Activated naive CD8-positive, alpha-beta T cell treated with anti-CD3 and anti-CD28 coated beads, Interleukin-2, amount 50 U/mL, for 24 hours (primary cell): ENCODE measurements around the gene APPBP2.
"Not testable (repeated sequence)": the region's sequence is repeated elsewhere in the genome, so short reads cannot be mapped to it uniquely, and the experiment has no call there.

Experiments used
- ATAC-seq: fragments of 150-1000 bp; cut with Tn5 transposase; one replicate; pipeline ENCODE4 v1.10.0; 2021
- DNase-seq: peaks from one replicate; pipeline ENCODE4 v3.0.0; 2021
- H3K27ac Mint-ChIP-seq: one replicate; pipeline ENCODE4 v1.8.0; 2021; ENCODE audit warnings: mild to moderate bottlenecking, mixed read lengths
- H3K27me3 Mint-ChIP-seq: one replicate; pipeline ENCODE4 v1.8.0; 2021; ENCODE audit warnings: mixed read lengths
- H3K36me3 Mint-ChIP-seq: one replicate; pipeline ENCODE4 v1.8.0; 2021; ENCODE audit warnings: low read depth, mixed read lengths
- H3K4me1 Mint-ChIP-seq: one replicate; pipeline ENCODE4 v1.8.0; 2021; ENCODE audit warnings: mixed read lengths
- H3K4me3 Mint-ChIP-seq: one replicate; pipeline ENCODE4 v1.8.0; 2021; ENCODE audit warnings: mild to moderate bottlenecking, moderate library complexity, mixed read lengths
- H3K9me3 Mint-ChIP-seq: one replicate; pipeline ENCODE4 v1.8.0; 2021; ENCODE audit warnings: mixed read lengths

Gene APPBP2

DNA sequence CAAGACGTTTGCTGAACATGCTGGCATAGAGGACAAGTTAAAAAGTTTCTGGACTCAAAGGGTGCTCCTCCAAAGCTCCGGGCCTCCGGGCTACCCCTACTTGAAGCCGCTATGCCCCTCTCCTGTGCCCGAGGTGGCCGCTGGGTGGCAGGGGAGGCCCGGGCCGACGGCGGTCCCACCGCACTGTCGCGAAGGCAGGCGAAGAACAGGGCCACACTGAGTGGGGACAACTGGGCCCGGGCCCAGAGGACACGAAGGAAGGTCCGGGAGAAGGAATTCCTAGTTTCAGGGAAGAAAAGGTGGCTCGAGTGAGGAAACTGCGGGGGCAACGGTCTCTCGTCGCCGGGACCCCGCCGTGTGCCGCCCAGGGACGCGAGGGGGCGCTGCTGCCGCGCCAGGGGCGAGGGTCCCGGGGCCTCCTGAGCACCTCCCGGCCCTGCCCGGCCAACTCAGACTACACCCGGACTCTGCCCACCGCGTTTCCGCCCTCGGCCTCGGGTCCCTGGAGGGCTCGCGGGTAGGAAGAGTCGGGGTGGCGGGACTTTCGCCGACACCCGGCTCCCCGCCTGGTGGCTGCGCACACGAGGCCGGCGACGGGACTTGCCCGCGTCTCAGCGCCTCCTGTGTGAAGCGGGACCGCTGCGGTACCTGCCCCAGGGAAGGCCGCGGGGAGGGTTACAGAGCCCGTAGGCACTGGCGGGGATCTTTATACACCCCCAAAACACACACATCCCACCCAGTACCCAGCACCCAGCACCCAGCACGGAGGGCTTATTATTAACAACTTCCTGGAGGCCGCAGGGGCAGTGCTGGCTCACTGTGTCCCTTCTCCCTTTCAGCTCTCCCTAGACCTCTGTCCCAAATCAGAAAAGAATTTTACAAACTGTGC, 104.5 kb downstream of the APPBP2 start:
- ATAC-seq, result peak; percentile 98
- H3K4me3 Mint-ChIP-seq, result peak overlapping the region; percentile 73

DNA sequence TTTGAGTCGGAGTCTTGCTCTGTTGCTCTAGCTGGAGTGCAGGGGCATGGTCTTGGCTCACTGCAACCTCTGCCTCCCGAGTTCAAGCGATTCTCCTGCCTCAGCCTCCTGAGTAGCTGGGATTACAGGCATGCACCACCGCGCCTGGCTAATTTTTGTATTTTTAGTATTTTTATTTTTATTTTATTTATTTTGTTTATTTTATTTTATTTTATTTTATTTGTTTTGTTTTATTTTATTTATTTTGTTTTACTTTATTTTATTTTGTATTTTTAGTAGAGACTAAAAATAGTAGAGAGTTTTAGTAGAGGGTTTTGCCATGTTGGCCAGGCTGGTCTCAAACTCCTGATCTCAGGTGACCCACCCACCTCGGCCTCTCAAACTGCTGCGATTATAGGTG, 106.2 kb downstream of the APPBP2 start:
- H3K4me3 Mint-ChIP-seq, ATAC-seq, H3K36me3 Mint-ChIP-seq, H3K9me3 Mint-ChIP-seq, H3K27ac Mint-ChIP-seq, H3K4me1 Mint-ChIP-seq, DNase-seq, H3K27me3 Mint-ChIP-seq: not testable (repeated sequence)

More for the DNA sequence above, 104.5 kb downstream of the APPBP2 start:
- Mint-ChIP-seq H3K36me3 (no peaks in the 10 kb centered on the region), H3K27me3 (no peaks in the 10 kb centered on the region), H3K27ac (peak overlapping the region; percentile 71), H3K4me1 (peaks cover 6% of the 10 kb centered on the region), H3K9me3 (peaks cover 4% of the 10 kb centered on the region)
- peak; percentile 80 for DNase-seq

DNA sequence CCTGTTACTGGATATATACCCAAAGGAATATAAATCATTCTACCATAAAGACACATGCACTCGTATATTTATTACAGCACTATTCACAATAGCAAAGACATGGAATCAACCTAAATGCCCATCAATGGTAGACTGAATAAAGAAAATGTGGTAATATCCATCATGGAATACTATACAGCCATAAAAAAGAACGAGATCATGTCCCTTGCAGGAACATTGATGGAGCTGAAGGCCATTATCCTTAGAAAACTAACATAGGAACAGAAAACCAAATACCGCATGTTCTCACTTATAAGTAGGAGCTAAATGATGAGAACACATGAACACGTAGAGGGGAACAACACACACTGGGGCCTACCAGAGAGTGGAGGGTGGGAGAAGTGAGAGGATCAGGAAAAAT, 107.0 kb downstream of the APPBP2 start:
- H3K27ac Mint-ChIP-seq, DNase-seq, H3K4me1 Mint-ChIP-seq, H3K4me3 Mint-ChIP-seq, H3K9me3 Mint-ChIP-seq, ATAC-seq, H3K36me3 Mint-ChIP-seq, H3K27me3 Mint-ChIP-seq: not testable (repeated sequence)

DNA sequence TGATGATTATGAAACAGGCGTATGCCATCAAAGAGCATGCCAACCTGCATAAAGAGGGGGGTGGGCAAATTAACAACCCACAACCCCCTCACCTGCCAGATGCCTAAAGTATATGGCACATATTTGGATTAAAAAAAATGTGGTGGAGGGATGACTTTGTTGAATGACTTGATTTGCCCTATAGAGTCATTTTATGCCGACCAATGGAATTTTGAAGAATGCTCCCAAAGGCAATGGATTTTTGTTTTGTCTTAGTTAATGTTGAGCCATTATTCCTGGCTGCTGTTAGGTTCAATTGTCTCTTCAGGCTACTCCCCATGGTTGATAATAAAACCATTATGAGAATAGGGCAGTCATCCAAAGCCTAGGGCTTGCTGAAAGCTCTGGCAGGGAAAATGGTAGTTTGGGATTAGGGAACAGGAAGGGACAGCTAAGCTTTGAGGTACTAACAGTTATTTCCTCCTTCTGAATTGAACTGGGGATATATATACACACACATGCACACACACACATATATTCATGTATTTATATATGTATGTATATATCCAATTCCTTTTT, 109.6 kb downstream of the APPBP2 start:
- ATAC-seq, result no peak
- no peak for DNase-seq
- Mint-ChIP-seq H3K4me3 (no peak overlapping the region), H3K36me3 (no peaks in the 10 kb centered on the region), H3K9me3 (peaks cover 4% of the 10 kb centered on the region), H3K4me1 (peaks cover 5% of the 10 kb centered on the region), H3K27ac (no peak overlapping the region), H3K27me3 (no peaks in the 10 kb centered on the region)

DNA sequence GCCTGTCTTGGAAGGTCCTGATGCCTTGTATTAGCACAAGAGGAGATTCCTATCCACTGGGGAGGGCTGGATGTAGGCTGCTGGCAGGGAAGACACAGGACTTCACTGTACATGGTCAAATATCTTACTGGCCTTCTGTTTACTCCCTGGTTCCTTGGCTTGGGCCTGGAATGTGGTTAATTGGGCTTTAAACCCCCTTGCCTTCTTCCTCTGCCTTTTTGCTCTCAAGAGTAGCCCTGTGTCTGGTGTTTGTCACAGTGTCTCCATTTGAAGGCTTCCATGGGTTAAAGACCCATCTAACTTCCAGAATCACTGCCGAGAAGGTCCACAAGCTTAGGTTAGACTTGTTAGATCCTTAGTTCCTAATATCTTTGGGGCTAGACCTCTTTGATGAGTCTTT, 110.9 kb downstream of the APPBP2 start:
- DNase-seq (no peak), ATAC-seq (no peak)
- H3K9me3 Mint-ChIP-seq, result peaks cover 4% of the 10 kb centered on the region
- no peaks in the 10 kb centered on the region for H3K4me1 Mint-ChIP-seq
- no peaks in the 10 kb centered on the region for H3K27me3 Mint-ChIP-seq
- no peaks in the 10 kb centered on the region for H3K36me3 Mint-ChIP-seq
- no peak overlapping the region for H3K4me3 Mint-ChIP-seq
- H3K27ac Mint-ChIP-seq, result no peak overlapping the region

DNA sequence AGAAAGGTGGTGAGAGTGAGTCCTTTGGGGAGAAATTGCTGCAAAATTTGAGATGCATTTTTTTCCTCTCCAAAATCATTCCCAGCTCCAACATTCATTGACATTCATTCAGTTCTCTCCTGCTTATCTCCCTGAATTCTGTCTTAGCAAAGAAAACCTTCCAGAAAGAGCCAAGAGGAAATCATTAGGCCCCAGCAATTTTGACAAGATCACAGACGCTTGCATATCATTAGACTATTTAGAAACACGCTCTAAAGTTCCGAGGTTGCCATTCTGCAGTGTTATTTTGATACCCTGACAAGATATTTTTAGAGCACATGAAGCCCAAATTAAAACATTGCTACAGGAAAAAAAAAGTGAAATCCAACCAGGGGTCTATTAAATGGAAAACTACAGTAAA, 113.3 kb downstream of the APPBP2 start:
- H3K9me3 Mint-ChIP-seq, result no peaks in the 10 kb centered on the region
- no peak overlapping the region for H3K27ac Mint-ChIP-seq
- no peak for DNase-seq
- no peaks in the 10 kb centered on the region for H3K27me3 Mint-ChIP-seq
- H3K4me1 Mint-ChIP-seq, result no peaks in the 10 kb centered on the region
- no peak for ATAC-seq
- H3K4me3 Mint-ChIP-seq, result no peak overlapping the region
- H3K36me3 Mint-ChIP-seq, result no peaks in the 10 kb centered on the region

DNA sequence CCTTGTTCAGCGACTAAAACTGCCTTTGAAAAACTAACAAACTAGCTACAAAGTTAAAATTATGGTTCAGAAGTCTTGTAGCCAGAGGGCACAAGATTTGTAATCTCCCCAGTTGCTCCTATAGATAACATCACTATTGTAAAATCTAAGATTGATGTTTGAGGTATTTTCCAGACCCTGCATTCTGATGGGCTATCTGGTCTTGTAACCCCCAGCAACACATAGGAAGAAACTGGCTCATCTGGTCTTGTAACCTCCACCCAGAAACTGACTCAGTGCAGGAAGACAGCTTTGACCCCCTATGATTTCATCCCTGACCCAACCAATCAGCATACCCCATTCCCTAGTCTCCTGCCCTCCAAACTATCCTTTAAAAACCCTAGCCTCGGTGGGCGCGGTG, 116.0 kb downstream of the APPBP2 start:
- no peak overlapping the region for H3K4me3 Mint-ChIP-seq
- ATAC-seq, result no peak
- DNase-seq, result no peak
- no peaks in the 10 kb centered on the region for H3K9me3 Mint-ChIP-seq
- no peaks in the 10 kb centered on the region for H3K36me3 Mint-ChIP-seq
- no peaks in the 10 kb centered on the region for H3K4me1 Mint-ChIP-seq
- no peaks in the 10 kb centered on the region for H3K27me3 Mint-ChIP-seq
- H3K27ac Mint-ChIP-seq, result no peak overlapping the region

DNA sequence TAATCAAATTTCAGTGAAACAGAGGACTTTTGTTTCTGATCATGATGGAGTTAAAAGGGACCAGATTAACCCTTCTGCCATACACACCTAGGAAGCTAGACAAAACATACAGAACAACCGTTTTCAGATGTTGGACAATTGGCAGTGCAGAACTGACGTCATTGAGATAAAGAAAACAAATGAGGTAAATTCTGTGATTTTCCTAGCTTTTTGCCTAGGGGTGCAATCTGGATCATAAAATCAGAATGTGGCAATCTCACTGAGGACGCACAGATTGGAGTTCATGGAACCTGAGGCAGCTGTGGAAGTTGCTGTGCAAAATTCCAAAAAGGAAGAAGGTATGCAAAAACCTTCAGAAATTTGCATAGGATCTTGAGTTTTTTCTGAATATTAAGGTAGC, 119.2 kb downstream of the APPBP2 start:
- ATAC-seq, result no peak
- Mint-ChIP-seq H3K27me3 (no peaks in the 10 kb centered on the region), H3K9me3 (no peaks in the 10 kb centered on the region), H3K27ac (no peak overlapping the region), H3K4me1 (no peaks in the 10 kb centered on the region), H3K4me3 (no peak overlapping the region), H3K36me3 (no peaks in the 10 kb centered on the region)
- no peak for DNase-seq

DNA sequence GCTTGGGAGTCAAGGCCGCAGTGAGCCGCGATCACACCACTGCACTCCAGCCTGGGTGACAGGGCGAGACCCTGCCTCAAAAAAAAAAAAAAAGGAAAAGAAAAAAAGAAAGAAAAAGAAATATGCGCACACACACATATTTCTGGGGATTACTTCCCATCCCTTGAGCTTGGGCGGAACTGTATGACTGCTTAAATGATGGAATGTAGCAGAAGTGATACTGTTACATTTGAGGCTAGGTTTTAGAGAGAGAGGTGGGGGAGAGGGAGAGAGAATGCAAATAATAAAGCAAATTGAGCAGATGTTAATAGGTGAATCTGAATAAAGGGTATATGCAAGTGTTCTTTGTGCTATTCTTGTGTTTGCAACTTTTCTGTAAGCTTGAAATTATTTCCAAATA, 122.1 kb downstream of the APPBP2 start:
- Mint-ChIP-seq H3K4me1 (peaks cover 2% of the 10 kb centered on the region), H3K27ac (no peak overlapping the region), H3K36me3 (no peaks in the 10 kb centered on the region), H3K4me3 (no peak overlapping the region), H3K9me3 (no peaks in the 10 kb centered on the region), H3K27me3 (no peaks in the 10 kb centered on the region)
- DNase-seq, result no peak
- no peak for ATAC-seq

DNA sequence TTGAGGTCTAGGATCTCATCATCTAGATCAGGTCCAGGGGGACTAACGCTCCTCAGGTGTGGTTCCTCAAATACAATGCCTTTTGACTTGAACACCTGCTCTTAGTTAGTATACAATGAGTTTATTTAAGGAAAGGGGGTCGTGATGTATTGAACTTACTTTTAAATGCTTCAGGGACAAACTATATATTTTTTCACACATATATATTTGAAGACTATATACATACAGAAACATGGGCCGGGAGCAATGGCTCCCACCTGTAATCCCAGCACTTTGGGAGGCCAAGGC, 122.6 kb downstream of the APPBP2 start:
- Mint-ChIP-seq H3K4me3 (no peak overlapping the region), H3K27ac (no peak overlapping the region), H3K9me3 (no peaks in the 10 kb centered on the region), H3K4me1 (peaks cover 3% of the 10 kb centered on the region), H3K36me3 (no peaks in the 10 kb centered on the region), H3K27me3 (no peaks in the 10 kb centered on the region)
- ATAC-seq (no peak), DNase-seq (no peak)

DNA sequence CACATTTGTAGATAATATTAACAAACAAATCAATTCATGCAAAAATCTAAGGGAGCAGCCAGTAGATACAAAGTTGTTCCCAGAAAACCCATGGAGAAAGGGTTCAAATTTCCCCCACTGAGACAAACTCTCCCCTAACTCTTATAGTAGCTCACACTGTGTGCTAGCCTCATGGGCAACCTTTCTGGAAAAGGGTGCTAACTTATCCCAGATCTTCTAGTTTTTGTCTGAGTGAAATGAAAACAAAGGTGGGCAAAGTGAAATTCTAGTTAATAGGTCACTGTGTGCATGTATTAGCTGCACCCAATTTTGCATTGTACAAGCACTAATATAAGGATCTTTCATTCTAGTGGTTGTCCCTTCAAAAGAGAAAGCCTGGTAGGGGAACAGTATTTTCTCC, 124.2 kb downstream of the APPBP2 start:
- DNase-seq, result no peak
- H3K9me3 Mint-ChIP-seq, result no peaks in the 10 kb centered on the region
- no peak overlapping the region for H3K27ac Mint-ChIP-seq
- no peak for ATAC-seq
- peaks cover 14% of the 10 kb centered on the region for H3K4me1 Mint-ChIP-seq
- no peak overlapping the region for H3K4me3 Mint-ChIP-seq
- H3K36me3 Mint-ChIP-seq, result no peaks in the 10 kb centered on the region
- no peaks in the 10 kb centered on the region for H3K27me3 Mint-ChIP-seq

DNA sequence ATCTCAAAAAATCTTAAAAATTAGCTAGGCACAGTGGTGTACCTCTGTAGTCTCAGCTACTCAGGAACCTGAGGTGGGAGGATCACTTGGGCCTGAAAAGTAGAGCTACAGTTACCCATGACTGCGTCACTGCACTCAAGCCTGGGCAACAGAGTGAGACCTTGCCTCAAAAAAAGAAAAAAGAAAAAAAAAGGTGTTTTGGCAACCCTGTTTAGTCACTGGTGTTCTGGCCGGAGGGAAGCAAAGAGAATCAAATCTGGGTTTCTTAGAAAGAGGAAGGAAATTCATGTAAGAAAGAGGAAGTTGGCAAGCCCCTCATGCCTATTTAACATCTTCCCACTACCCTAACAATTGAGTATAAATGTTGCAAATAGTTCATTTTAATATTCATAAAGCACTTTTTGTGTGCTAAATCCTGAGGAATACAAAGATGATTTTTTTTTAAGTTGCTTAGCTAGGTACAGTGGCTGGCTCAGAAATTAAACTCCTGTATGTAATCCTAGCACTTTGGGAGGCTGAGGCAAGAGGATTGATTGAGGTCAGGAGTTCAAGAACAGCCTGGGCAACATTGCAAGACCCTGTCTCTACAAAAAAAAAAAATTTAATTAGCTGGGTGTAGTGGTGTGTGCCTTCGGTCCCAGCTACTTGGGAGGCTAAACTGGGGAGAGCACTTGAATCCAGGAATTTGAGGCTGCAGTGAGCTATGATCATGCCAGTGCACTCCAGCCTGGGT, 127.6 kb downstream of the APPBP2 start:
- H3K4me1 Mint-ChIP-seq, result peaks cover 32% of the 10 kb centered on the region
- H3K4me3 Mint-ChIP-seq, result no peak overlapping the region
- H3K36me3 Mint-ChIP-seq, result no peaks in the 10 kb centered on the region
- ATAC-seq (peak; percentile 37), DNase-seq (peak; percentile 13)
- no peaks in the 10 kb centered on the region for H3K27me3 Mint-ChIP-seq
- H3K27ac Mint-ChIP-seq, result peak overlapping the region; percentile 55
- H3K9me3 Mint-ChIP-seq, result no peaks in the 10 kb centered on the region

DNA sequence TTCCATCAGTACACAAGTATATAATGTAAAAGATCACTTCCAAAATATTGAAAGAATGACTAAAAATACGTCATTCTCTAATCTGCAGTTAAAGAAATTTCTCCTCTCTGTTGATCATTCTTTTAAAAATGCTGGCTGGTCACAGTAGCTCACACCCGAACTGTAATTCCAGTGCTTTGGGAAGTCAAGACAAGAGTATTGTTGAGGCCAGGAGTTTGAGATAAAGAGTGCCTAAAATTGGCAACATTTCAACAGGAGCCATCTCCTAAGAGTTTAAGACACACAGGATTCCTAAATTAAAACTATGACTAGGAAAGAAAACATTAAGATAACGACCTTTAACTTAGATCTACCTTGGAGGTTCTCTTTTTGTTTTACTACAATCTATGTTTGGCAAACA, 129.6 kb downstream of the APPBP2 start:
- no peaks in the 10 kb centered on the region for H3K36me3 Mint-ChIP-seq
- ATAC-seq (no peak), DNase-seq (no peak)
- no peak overlapping the region for H3K4me3 Mint-ChIP-seq
- no peaks in the 10 kb centered on the region for H3K9me3 Mint-ChIP-seq
- peaks cover 40% of the 10 kb centered on the region for H3K4me1 Mint-ChIP-seq
- no peak overlapping the region for H3K27ac Mint-ChIP-seq
- no peaks in the 10 kb centered on the region for H3K27me3 Mint-ChIP-seq

DNA sequence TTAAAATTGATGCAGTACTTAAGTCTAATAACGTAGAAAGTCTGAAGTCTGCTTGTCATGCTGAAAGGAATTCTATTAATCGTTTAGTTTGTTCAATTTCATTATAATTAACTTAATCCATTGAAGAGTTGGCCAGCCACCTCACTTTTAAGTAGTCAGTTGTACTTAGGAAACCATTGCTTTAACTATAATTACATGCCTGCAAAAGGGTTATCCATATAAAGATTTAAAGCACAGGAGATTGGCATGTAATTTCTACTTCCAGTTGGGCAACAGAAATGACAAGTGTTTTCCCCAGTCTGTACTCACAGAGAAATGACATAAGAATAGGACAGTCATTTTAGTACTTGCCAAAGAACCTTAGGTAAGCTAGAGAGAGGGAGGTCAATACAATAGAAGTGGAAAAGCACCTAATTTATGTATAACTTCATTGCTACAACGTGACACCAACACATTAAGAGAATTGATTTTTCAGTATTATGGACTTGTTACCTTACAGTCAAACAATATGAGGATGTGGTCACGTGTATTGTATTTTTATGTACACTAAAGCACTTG, 130.5 kb downstream of the APPBP2 start:
- H3K36me3 Mint-ChIP-seq, result peaks cover 2% of the 10 kb centered on the region
- DNase-seq, result no peak
- no peak overlapping the region for H3K4me3 Mint-ChIP-seq
- no peak for ATAC-seq
- no peaks in the 10 kb centered on the region for H3K27me3 Mint-ChIP-seq
- peaks cover 46% of the 10 kb centered on the region for H3K4me1 Mint-ChIP-seq
- H3K9me3 Mint-ChIP-seq, result no peaks in the 10 kb centered on the region
- no peak overlapping the region for H3K27ac Mint-ChIP-seq
